Left lung (tissue), 10 donors: ENCODE measurements around the gene FPR2. TPM values are rescaled to one million over a fixed set of nuclear protein-coding genes. Genes with fewer than 3 reads are reported as not detected.
"Not testable (repeated sequence)": the region's sequence is repeated elsewhere in the genome, so short reads cannot be mapped to it uniquely, and the experiment has no call there.

ENCODE experiments used
- ATAC-seq: fragments of 200-7000 bp; cut with Tn5 transposase; one replicate; pipeline ENCODE4 v1.9.1; 2020; ENCODE audit warnings: moderate library complexity
- DNase-seq, 4 donors: peaks; one replicate each; pipeline ENCODE4 v3.0.0-alpha.2; 2013 to 2020
- H3K27ac ChIP-seq, 2 donors: fragments of 200-600 bp; sonication (generic) in 1 of 2; one replicate each; pipeline versions ENCODE4 v1.5.0 to v1.8.0; 2020 to 2021
- H3K27me3 ChIP-seq, 2 donors: fragments of 200-600 bp; sonication (generic) in 1 of 2; one replicate each; pipeline versions ENCODE4 v1.5.0 to v1.8.0; 2020 to 2021
- H3K36me3 ChIP-seq, 2 donors: fragments of 200-600 bp; sonication (generic) in 1 of 2; one replicate each; pipeline versions ENCODE4 v1.5.0 to v1.8.0; 2020 to 2021
- H3K4me1 ChIP-seq, 2 donors: fragments of 200-600 bp; one replicate each; pipeline ENCODE4 v1.8.0; 2021
- H3K4me3 ChIP-seq, 2 donors: fragments of 200-600 bp; sonication (generic) in 1 of 2; one replicate each; pipeline versions ENCODE4 v1.5.0 to v1.8.0; 2020 to 2021; ENCODE audit warnings: mild to moderate bottlenecking in 1 of 2
- H3K9me3 ChIP-seq, 2 donors: fragments of 200-600 bp; sonication (generic) in 1 of 2; one replicate each; pipeline versions ENCODE4 v1.5.0 to v1.8.0; 2020 to 2021
- CTCF ChIP-seq, 2 donors: fragments of 200-600 bp; sonication (generic) in 1 of 2; IDR thresholded peaks; one replicate each; pipeline versions ENCODE4 v1.5.0 to v1.8.0; 2021; ENCODE audit warnings: antibody characterized with exemption in 2 of 2
- intact Hi-C, 2 donors: fragments of 100-400 bp; cut with DNase I; formaldehyde crosslinking; loops; one replicate each; pipeline versions ENCODE4 v1.11.2 to v1.14.2; 2022
- polyA plus RNA-seq, 6 donors: library from polyadenylated mRNA; unstranded; fragments of 120-200 nt; gene quantifications; one replicate each; pipeline ENCODE4 v1.2.1, GENCODE V29; 2013; ENCODE audit not compliant: insufficient read length in 6 of 6
- total RNA-seq, 2 donors: library from RNA; stranded (reverse); fragmentation: NEBNext Ultra II Directional; extraction: Animal tissue kit (Norgen Biotek cat#: 25700); gene quantifications; one replicate each; pipeline ENCODE4 v1.2.1, GENCODE V29; 2021
- donor health status: DM: no; HTN: yes; CAD: no.
- donor health status: DM: no; HTN: no; CAD: no.

Gene FPR2
- total and polyA plus RNA-seq, 8 donors, result 0.14 to 41.7 (median 0.29) TPM

GRCh38 chr19:51772977-51773376 lies 12.0 kb downstream of the FPR2 start:
- H3K36me3 ChIP-seq, result peaks cover 0 to 11% of the 10 kb centered on the region in 2 donors
- TF ChIP-seq CTCF (IDR thresholded peaks at IDR 0.05), result no peak
- peaks cover 0 to 1% of the 10 kb centered on the region in 2 donors for H3K9me3 ChIP-seq
- intact Hi-C loops, result no loop called here
- peaks cover 0 to 22% of the 10 kb centered on the region in 2 donors for H3K27me3 ChIP-seq
- H3K4me3 ChIP-seq, result no peak overlapping the region
- peak overlapping the region in 1 of 2 donors; percentile 85 for H3K27ac ChIP-seq
- ATAC-seq (no peak), DNase-seq (no peak)
- peaks cover 0 to 54% of the 10 kb centered on the region in 2 donors for H3K4me1 ChIP-seq

GRCh38 chr19:51776561-51776960 lies 15.6 kb downstream of the FPR2 start:
- H3K36me3 ChIP-seq, DNase-seq, intact Hi-C loops, ATAC-seq, H3K9me3 ChIP-seq, H3K4me3 ChIP-seq, H3K27ac ChIP-seq: not testable (repeated sequence)
- H3K4me1 ChIP-seq, result peaks cover 0 to 49% of the 10 kb centered on the region in 2 donors
- H3K27me3 ChIP-seq, result peaks cover 0 to 26% of the 10 kb centered on the region in 2 donors

- ATAC-seq (peak; percentile 98), DNase-seq (peak in 3 of 4 donors; percentile 70 to 90 (median 74))
- H3K27ac ChIP-seq, result no peak overlapping the region
- TF ChIP-seq CTCF (IDR thresholded peaks at IDR 0.05), result peak; percentile 76 to 81
- intact Hi-C loops, result no loop called here
- no peak overlapping the region for H3K4me3 ChIP-seq
- peaks cover 0 to 1% of the 10 kb centered on the region in 2 donors for H3K9me3 ChIP-seq
- peaks cover 0 to 40% of the 10 kb centered on the region in 2 donors for H3K4me1 ChIP-seq
- H3K27me3 ChIP-seq, result peaks cover 0 to 22% of the 10 kb centered on the region in 2 donors
- no peaks in the 10 kb centered on the region for H3K36me3 ChIP-seq
These were observed 16.8 kb downstream of the FPR2 start for GRCh38 chr19:51777570-51778462.

GRCh38 chr19:51779181-51779580 lies 18.2 kb downstream of the FPR2 start:
- DNase-seq (no peak), ATAC-seq (no peak)
- intact Hi-C loops, result no loop called here
- peaks cover 0 to 14% of the 10 kb centered on the region in 2 donors for H3K27me3 ChIP-seq
- H3K4me3 ChIP-seq, result no peak overlapping the region
- H3K27ac ChIP-seq, result no peak overlapping the region
- H3K9me3 ChIP-seq, result peaks cover 0 to under 1% of the 10 kb centered on the region in 2 donors
- TF ChIP-seq CTCF (IDR thresholded peaks at IDR 0.05), result no peak
- H3K36me3 ChIP-seq, result no peaks in the 10 kb centered on the region
- peaks cover 0 to 52% of the 10 kb centered on the region in 2 donors for H3K4me1 ChIP-seq

DNA sequence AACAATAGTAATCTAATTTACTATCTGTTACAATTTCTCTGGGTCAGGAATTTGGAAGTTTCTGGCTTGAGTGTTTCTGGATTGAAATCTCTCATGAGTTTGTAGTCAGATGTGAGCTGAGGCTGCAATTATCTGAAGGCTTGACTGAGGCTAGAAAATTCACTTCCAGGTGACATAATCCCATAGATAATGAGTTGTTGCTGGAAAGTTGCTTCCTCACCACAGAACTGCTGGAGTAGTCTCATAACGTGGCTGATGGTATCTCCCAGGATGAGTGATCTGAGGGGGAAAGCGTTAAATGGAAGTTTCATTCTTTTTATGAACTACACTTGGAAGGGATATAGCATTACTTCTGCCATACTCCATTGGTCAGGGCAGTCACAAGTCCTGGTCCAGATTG lies 18.7 kb downstream of the FPR2 start:
- Histone ChIP-seq H3K27me3 (peaks cover 0 to 14% of the 10 kb centered on the region in 2 donors), H3K36me3 (no peaks in the 10 kb centered on the region), H3K27ac (no peak overlapping the region), H3K4me1 (peaks cover 0 to 57% of the 10 kb centered on the region in 2 donors), H3K4me3 (no peak overlapping the region), H3K9me3 (no peaks in the 10 kb centered on the region)
- intact Hi-C loops, result no loop called here
- no peak for TF ChIP-seq CTCF (IDR thresholded peaks at IDR 0.05)
- no peak for ATAC-seq
- no peak for DNase-seq
